ENCODE data around the gene PIAS2.

The PIAS2 gene

GRCh38 chr18:46939337-46939963, 22.1 kb upstream of the PIAS2 start:
- Histone ChIP-seq H3K9ac (ENCODE audit: low read depth, low read length) (no peak overlapping the region), H3K27ac (ENCODE audit: low read depth, low read length) (no peak overlapping the region), H3K4me1 (ENCODE audit: insufficient read depth, low read length) (peaks cover 12% of the 10 kb centered on the region), H3K27me3 (ENCODE audit: insufficient read depth, low read length) (no peaks in the 10 kb centered on the region), H3K36me3 (ENCODE audit: insufficient read depth, low read length) (no peaks in the 10 kb centered on the region), H3K9me3 (ENCODE audit: insufficient read depth, low read depth, low read length) (no peaks in the 10 kb centered on the region), H3K4me3 (ENCODE audit: low read length) (no peak overlapping the region)
- WGBS = 92% methylated on average over 1 of the region's 1 CpG

GRCh38 chr18:46920653-46921052, 3.3 kb upstream of the PIAS2 start:
- no peak overlapping the region for H3K27ac ChIP-seq (ENCODE audit: low read depth, low read length)
- no peaks in the 10 kb centered on the region for H3K9me3 ChIP-seq (ENCODE audit: insufficient read depth, low read depth, low read length)
- no peaks in the 10 kb centered on the region for H3K36me3 ChIP-seq (ENCODE audit: insufficient read depth, low read length)
- no peak overlapping the region for H3K9ac ChIP-seq (ENCODE audit: low read depth, low read length)
- 88% methylated on average over 1 of the region's 1 CpG for WGBS
- peaks cover 12% of the 10 kb centered on the region; the same call in 1 of the 2 replicates for H3K4me1 ChIP-seq (ENCODE audit: insufficient read depth, low read length)
- H3K27me3 ChIP-seq (ENCODE audit: insufficient read depth, low read length) = no peaks in the 10 kb centered on the region
- H3K4me3 ChIP-seq (ENCODE audit: low read length) = no peak overlapping the region

GRCh38 chr18:46920067-46920466, 2.8 kb upstream of the PIAS2 start:
- Histone ChIP-seq H3K36me3 (ENCODE audit: insufficient read depth, low read length) (no peaks in the 10 kb centered on the region), H3K9ac (ENCODE audit: low read depth, low read length) (no peak overlapping the region), H3K4me1 (ENCODE audit: insufficient read depth, low read length) (peaks cover 17% of the 10 kb centered on the region; the same call in 1 of the 2 replicates), H3K4me3 (ENCODE audit: low read length) (no peak overlapping the region), H3K27me3 (ENCODE audit: insufficient read depth, low read length) (no peaks in the 10 kb centered on the region), H3K27ac (ENCODE audit: low read depth, low read length) (no peak overlapping the region), H3K9me3 (ENCODE audit: insufficient read depth, low read depth, low read length) (no peaks in the 10 kb centered on the region)
- 95% methylated on average over 2 of the region's 2 CpGs for WGBS

- Histone ChIP-seq H3K27me3 (ENCODE audit: insufficient read depth, low read length) (no peaks in the 10 kb centered on the region), H3K9me3 (ENCODE audit: insufficient read depth, low read depth, low read length) (no peaks in the 10 kb centered on the region), H3K36me3 (ENCODE audit: insufficient read depth, low read length) (no peaks in the 10 kb centered on the region), H3K27ac (ENCODE audit: low read depth, low read length) (peak overlapping the region; percentile 99), H3K9ac (ENCODE audit: low read depth, low read length) (peak overlapping the region; percentile 88), H3K4me3 (ENCODE audit: low read length) (peak overlapping the region; percentile 72), H3K4me1 (ENCODE audit: insufficient read depth, low read length) (peaks cover 37% of the 10 kb centered on the region)
- 35% methylated on average over 33 of the region's 33 CpGs for WGBS
Observed at GRCh38 chr18:46917803-46918600, 695 bp upstream of the PIAS2 start.

GRCh38 chr18:46916551-46917107, 678 bp downstream of the PIAS2 start:
- H3K27ac ChIP-seq (ENCODE audit: low read depth, low read length) = peak overlapping the region; percentile 99; the same call in 1 of the 2 replicates
- peaks cover 46% of the 10 kb centered on the region for H3K4me1 ChIP-seq (ENCODE audit: insufficient read depth, low read length)
- peak overlapping the region; percentile 72 for H3K4me3 ChIP-seq (ENCODE audit: low read length)
- peak overlapping the region; percentile 88 for H3K9ac ChIP-seq (ENCODE audit: low read depth, low read length)
- no peaks in the 10 kb centered on the region for H3K9me3 ChIP-seq (ENCODE audit: insufficient read depth, low read depth, low read length)
- WGBS = under 1% methylated on average over 21 of the region's 21 CpGs
- H3K36me3 ChIP-seq (ENCODE audit: insufficient read depth, low read length) = no peaks in the 10 kb centered on the region
- H3K27me3 ChIP-seq (ENCODE audit: insufficient read depth, low read length) = no peaks in the 10 kb centered on the region

GRCh38 chr18:46915800-46916550, 1.3 kb downstream of the PIAS2 start:
- Histone ChIP-seq H3K4me1 (ENCODE audit: insufficient read depth, low read length) (peaks cover 47% of the 10 kb centered on the region), H3K9me3 (ENCODE audit: insufficient read depth, low read depth, low read length) (no peaks in the 10 kb centered on the region), H3K27me3 (ENCODE audit: insufficient read depth, low read length) (no peaks in the 10 kb centered on the region), H3K9ac (ENCODE audit: low read depth, low read length) (peak overlapping the region; percentile 88; the same call in 1 of the 2 replicates), H3K4me3 (ENCODE audit: low read length) (peak overlapping the region; percentile 72), H3K36me3 (ENCODE audit: insufficient read depth, low read length) (no peaks in the 10 kb centered on the region), H3K27ac (ENCODE audit: low read depth, low read length) (no peak overlapping the region)
- 22% methylated on average over 10 of the region's 12 CpGs for WGBS

- Histone ChIP-seq H3K36me3 (ENCODE audit: insufficient read depth, low read length) (peaks cover 9% of the 10 kb centered on the region; the same call in 1 of the 2 replicates), H3K4me3 (ENCODE audit: low read length) (no peak overlapping the region), H3K9ac (ENCODE audit: low read depth, low read length) (no peak overlapping the region), H3K9me3 (ENCODE audit: insufficient read depth, low read depth, low read length) (peaks cover 7% of the 10 kb centered on the region; the same call in 1 of the 2 replicates), H3K4me1 (ENCODE audit: insufficient read depth, low read length) (peaks cover 46% of the 10 kb centered on the region), H3K27me3 (ENCODE audit: insufficient read depth, low read length) (no peaks in the 10 kb centered on the region), H3K27ac (ENCODE audit: low read depth, low read length) (no peak overlapping the region)
- WGBS = 96% methylated on average over 3 of the region's 3 CpGs
Observed at GRCh38 chr18:46910856-46911255, 6.5 kb downstream of the PIAS2 start.

- Histone ChIP-seq H3K27me3 (ENCODE audit: insufficient read depth, low read length) (no peaks in the 10 kb centered on the region), H3K36me3 (ENCODE audit: insufficient read depth, low read length) (peaks cover 9% of the 10 kb centered on the region; the same call in 1 of the 2 replicates), H3K4me3 (ENCODE audit: low read length) (no peak overlapping the region), H3K9me3 (ENCODE audit: insufficient read depth, low read depth, low read length) (peaks cover 7% of the 10 kb centered on the region; the same call in 1 of the 2 replicates), H3K9ac (ENCODE audit: low read depth, low read length) (no peak overlapping the region), H3K4me1 (ENCODE audit: insufficient read depth, low read length) (peaks cover 32% of the 10 kb centered on the region), H3K27ac (ENCODE audit: low read depth, low read length) (no peak overlapping the region)
- 94% methylated on average over 3 of the region's 3 CpGs for WGBS
Observed at GRCh38 chr18:46909497-46909896, 7.8 kb downstream of the PIAS2 start.

GRCh38 chr18:46903406-46903805, 13.9 kb downstream of the PIAS2 start:
- Histone ChIP-seq H3K27me3 (ENCODE audit: insufficient read depth, low read length) (no peaks in the 10 kb centered on the region), H3K9ac (ENCODE audit: low read depth, low read length) (no peak overlapping the region), H3K27ac (ENCODE audit: low read depth, low read length) (no peak overlapping the region), H3K9me3 (ENCODE audit: insufficient read depth, low read depth, low read length) (peaks cover 7% of the 10 kb centered on the region; the same call in 1 of the 2 replicates), H3K36me3 (ENCODE audit: insufficient read depth, low read length) (peaks cover 9% of the 10 kb centered on the region; the same call in 1 of the 2 replicates), H3K4me1 (ENCODE audit: insufficient read depth, low read length) (peaks cover 15% of the 10 kb centered on the region), H3K4me3 (ENCODE audit: low read length) (no peak overlapping the region)
- 100% methylated on average over 3 of the region's 3 CpGs for WGBS

GRCh38 chr18:46899274-46899948, 17.9 kb downstream of the PIAS2 start:
- H3K4me1 ChIP-seq (ENCODE audit: insufficient read depth, low read length) = peaks cover 32% of the 10 kb centered on the region
- no peaks in the 10 kb centered on the region for H3K27me3 ChIP-seq (ENCODE audit: insufficient read depth, low read length)
- H3K9me3 ChIP-seq (ENCODE audit: insufficient read depth, low read depth, low read length) = no peaks in the 10 kb centered on the region
- peak overlapping the region; percentile 81 for H3K27ac ChIP-seq (ENCODE audit: low read depth, low read length)
- H3K9ac ChIP-seq (ENCODE audit: low read depth, low read length) = no peak overlapping the region
- 8% methylated on average over 1 of the region's 2 CpGs for WGBS
- H3K4me3 ChIP-seq (ENCODE audit: low read length) = no peak overlapping the region
- no peaks in the 10 kb centered on the region for H3K36me3 ChIP-seq (ENCODE audit: insufficient read depth, low read length)
